K562 (cell line): ENCODE measurements around the gene AAR2. TPM values are rescaled to one million over a fixed set of nuclear protein-coding genes. Genes with fewer than 3 reads are reported as not detected.

Source experiments
- ARNT ChIP-seq, 2 experiments: fragments of 450-650 bp; IDR thresholded peaks; 2 replicates each; pipeline ENCODE4 v1.6.1; 2016; ENCODE audit warnings: mild to moderate bottlenecking in 1 of 2
- CBX2 ChIP-seq: fragments of 200-600 bp; sonication (generic); IDR thresholded peaks from one replicate; pipeline ENCODE4 v1.6.1; 2012; ENCODE audit warnings: mild to moderate bottlenecking, low read length, inconsistent platforms; ENCODE audit not compliant: insufficient read depth, poor library complexity, severe bottlenecking
- CREB1 ChIP-seq, 2 experiments: sonication (generic) in 1 of 2; formaldehyde crosslinking in 1 of 2; IDR thresholded peaks; 2 replicates each; pipeline versions ENCODE4 v1.6.1 to v1.8.0; 2012 to 2022; ENCODE audit warnings: inconsistent platforms in 1 of 2, mild to moderate bottlenecking in 1 of 2, missing genetic modification reagents in 1 of 2, moderate library complexity in 1 of 2
- ESRRA ChIP-seq: fragments of 450-650 bp; IDR thresholded peaks from 2 replicates; pipeline ENCODE4 v1.6.1; 2014; ENCODE audit warnings: low read depth, mild to moderate bottlenecking, moderate library complexity, borderline replicate concordance
- EWSR1 ChIP-seq: fragments of 450-650 bp; IDR thresholded peaks from 2 replicates; pipeline ENCODE4 v1.6.1; 2018; ENCODE audit warnings: borderline replicate concordance, mild to moderate bottlenecking, low read depth, moderate library complexity; ENCODE audit not compliant: partially characterized antibody
- FOXP1 ChIP-seq: sonication (generic); formaldehyde crosslinking; IDR thresholded peaks from 2 replicates; pipeline ENCODE4 v1.8.0; 2022; ENCODE audit warnings: mild to moderate bottlenecking, missing genetic modification reagents
- HDAC3 ChIP-seq: fragments of 450-650 bp; IDR thresholded peaks from 2 replicates; pipeline ENCODE4 v1.6.1; 2018; ENCODE audit warnings: borderline replicate concordance, mild to moderate bottlenecking, moderate library complexity; ENCODE audit not compliant: partially characterized antibody
- MED1 ChIP-seq: sonication (generic); formaldehyde crosslinking; IDR thresholded peaks from 2 replicates; pipeline ENCODE4 v1.8.1; 2023; ENCODE audit warnings: missing genetic modification reagents, borderline replicate concordance
- NCOA2 ChIP-seq, 2 experiments: fragments of 450-650 bp; IDR thresholded peaks; 2 replicates each; pipeline ENCODE4 v1.6.1; 2018; ENCODE audit warnings: mild to moderate bottlenecking in 2 of 2, moderate library complexity in 1 of 2; ENCODE audit not compliant: partially characterized antibody in 2 of 2
- NUFIP1 ChIP-seq: fragments of 450-650 bp; IDR thresholded peaks from 2 replicates; pipeline ENCODE4 v1.6.1; 2018; ENCODE audit not compliant: partially characterized antibody
- PHF20 ChIP-seq: fragments of 450-650 bp; IDR thresholded peaks from 2 replicates; pipeline ENCODE4 v1.6.1; 2018; ENCODE audit not compliant: partially characterized antibody
- SMAD1 ChIP-seq: fragments of 150-350 bp; IDR thresholded peaks from 2 replicates; pipeline ENCODE4 v1.6.1; 2014; ENCODE audit warnings: low read length, low read depth; ENCODE audit not compliant: partially characterized antibody
- SRSF1 ChIP-seq: fragments of 200-400 bp; formaldehyde crosslinking; IDR thresholded peaks from 2 replicates; pipeline ENCODE4 v1.6.1; 2017; ENCODE audit warnings: mild to moderate bottlenecking, low read depth, low read length, moderate library complexity
- polyA plus RNA-seq, 8 experiments: library from polyadenylated mRNA; depleted of rRNA in 4 of 8; stranded (reverse) in 5 of 8; unstranded in 3 of 8; fragments of >200 nt; fragmentation: Nextera tagmentation in 2 of 8; fragmentation: Illumina TruSeq in 1 of 8; extraction: Ambion mirVana in 2 of 8; extraction: Trizol in 1 of 8; gene quantifications; 2 replicates each; pipeline versions ENCODE4 v1.2.1 to v1.2.3, GENCODE V29; 2011 to 2014; ENCODE audit warnings: inconsistent platforms in 1 of 8, missing spikeins in 1 of 8
- total RNA-seq, 7 experiments: library from RNA; depleted of rRNA in 6 of 7; stranded (reverse); fragments of >200 nt in 6 of 7; fragmentation: Illumina TruSeq in 2 of 7; extraction: Trizol in 2 of 7; gene quantifications; 2 replicates each; pipeline versions ENCODE4 v1.2.1 to v1.2.3, GENCODE V29; 2011 to 2021; ENCODE audit warnings: low replicate concordance in 1 of 7
- TF ChIP-seq, protein P1 (sequence below), 2 experiments: fragments of 450-650 bp in 1 of 2; IDR thresholded peaks; 2 replicates each; pipeline ENCODE4 v1.6.1; 2011 to 2017; ENCODE audit warnings: low read depth in 2 of 2, antibody characterized with exemption in 1 of 2, borderline replicate concordance in 1 of 2, low read length in 1 of 2, mild to moderate bottlenecking in 1 of 2, mixed read lengths in 1 of 2; ENCODE audit not compliant: control insufficient read depth in 1 of 2
- TF ChIP-seq, protein P2 (sequence below): fragments of 450-650 bp; IDR thresholded peaks from 2 replicates; pipeline ENCODE4 v1.6.1; 2016; ENCODE audit warnings: antibody characterized with exemption
- TF ChIP-seq, protein P3 (sequence below): fragments of 250-450 bp; sonication (Bioruptor Pico); IDR thresholded peaks from 2 replicates; pipeline ENCODE4 v1.8.0; 2022; ENCODE audit warnings: inconsistent platforms, mild to moderate bottlenecking, moderate library complexity, borderline replicate concordance
- TF ChIP-seq, protein P4 (sequence below): fragments of 250-450 bp; sonication (Bioruptor Pico); IDR thresholded peaks from 2 replicates; pipeline ENCODE4 v1.9.0; 2021; ENCODE audit warnings: mild to moderate bottlenecking, inconsistent platforms

AAR2 gene
- total and polyA plus RNA-seq, 9 of the 15 experiments (the other 6 are each of a cell fraction or from before 2014, with no cell fraction given), result 6.5 to 36.2 (median 24.7) TPM

DNA sequence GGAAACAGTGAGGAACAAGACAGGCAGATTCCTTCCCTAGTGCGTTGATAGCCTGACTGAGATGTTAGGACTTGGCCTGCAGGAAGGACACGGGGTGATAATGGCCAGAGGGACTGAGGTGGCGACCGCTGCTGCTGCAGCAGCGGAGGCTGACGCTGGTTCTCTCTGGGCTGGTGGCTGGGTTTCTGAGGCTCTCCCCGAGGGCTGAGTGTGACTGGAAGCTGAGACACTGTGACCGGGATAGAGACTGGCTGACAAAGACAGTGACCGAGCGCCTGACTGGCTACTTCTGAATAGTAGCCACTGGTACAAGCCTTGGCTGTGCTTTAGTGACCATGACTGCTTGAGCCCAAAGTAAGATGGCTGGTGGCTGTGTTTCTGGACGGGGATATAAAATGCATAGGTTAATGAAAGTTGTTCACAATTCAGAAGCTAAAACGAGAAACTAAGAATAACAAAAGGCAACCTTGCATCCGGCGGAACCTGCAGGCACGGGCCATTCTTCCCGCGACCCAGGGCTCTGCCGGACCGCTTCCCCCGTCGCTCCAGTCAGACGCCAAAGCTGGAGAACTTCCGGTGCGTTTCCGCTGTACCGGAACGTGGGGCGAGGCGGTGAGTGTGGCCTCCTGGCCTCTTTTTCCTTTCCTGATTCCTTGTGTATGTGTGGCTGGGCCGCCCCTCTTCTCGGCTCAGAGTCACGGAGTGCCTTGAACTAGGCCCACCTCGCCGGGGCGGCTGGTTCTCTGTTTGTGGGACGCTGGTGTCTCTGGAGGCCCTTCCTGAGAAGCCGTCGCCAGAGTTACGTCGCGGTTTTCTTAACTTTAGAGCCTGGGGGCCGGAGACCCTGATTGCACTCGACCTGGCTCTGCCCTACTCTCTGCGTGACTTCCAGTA lies at the start of gene AAR2 (continued):
- peak; percentile 61 for TF ChIP-seq HDAC3
- peak; percentile 34; the same call in 1 of the 2 replicates for TF ChIP-seq ESRRA
- TF ChIP-seq MED1 (CRISPR knock-in tag), result no peak
- TF ChIP-seq, protein P1, sequence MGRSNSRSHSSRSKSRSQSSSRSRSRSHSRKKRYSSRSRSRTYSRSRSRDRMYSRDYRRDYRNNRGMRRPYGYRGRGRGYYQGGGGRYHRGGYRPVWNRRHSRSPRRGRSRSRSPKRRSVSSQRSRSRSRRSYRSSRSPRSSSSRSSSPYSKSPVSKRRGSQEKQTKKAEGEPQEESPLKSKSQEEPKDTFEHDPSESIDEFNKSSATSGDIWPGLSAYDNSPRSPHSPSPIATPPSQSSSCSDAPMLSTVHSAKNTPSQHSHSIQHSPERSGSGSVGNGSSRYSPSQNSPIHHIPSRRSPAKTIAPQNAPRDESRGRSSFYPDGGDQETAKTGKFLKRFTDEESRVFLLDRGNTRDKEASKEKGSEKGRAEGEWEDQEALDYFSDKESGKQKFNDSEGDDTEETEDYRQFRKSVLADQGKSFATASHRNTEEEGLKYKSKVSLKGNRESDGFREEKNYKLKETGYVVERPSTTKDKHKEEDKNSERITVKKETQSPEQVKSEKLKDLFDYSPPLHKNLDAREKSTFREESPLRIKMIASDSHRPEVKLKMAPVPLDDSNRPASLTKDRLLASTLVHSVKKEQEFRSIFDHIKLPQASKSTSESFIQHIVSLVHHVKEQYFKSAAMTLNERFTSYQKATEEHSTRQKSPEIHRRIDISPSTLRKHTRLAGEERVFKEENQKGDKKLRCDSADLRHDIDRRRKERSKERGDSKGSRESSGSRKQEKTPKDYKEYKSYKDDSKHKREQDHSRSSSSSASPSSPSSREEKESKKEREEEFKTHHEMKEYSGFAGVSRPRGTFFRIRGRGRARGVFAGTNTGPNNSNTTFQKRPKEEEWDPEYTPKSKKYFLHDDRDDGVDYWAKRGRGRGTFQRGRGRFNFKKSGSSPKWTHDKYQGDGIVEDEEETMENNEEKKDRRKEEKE (IDR thresholded peaks at IDR 0.05; ENCODE audit: borderline replicate concordance in 1 of 2, control insufficient read depth in 1 of 2, low read depth in 2 of 2, low read length in 1 of 2), result peak in 1 of 2 experiments; percentile 95; a peak in 2 of 4 replicates
- 0 out of 2 replicates have a peak, but pooled peaks have one; percentile 31 for TF ChIP-seq CREB1 (IDR thresholded peaks at IDR 0.05)
- peak; percentile 69; the same call in 1 of the 2 replicates for TF ChIP-seq CREB1 (CRISPR knock-in tag; IDR thresholded peaks at IDR 0.05)
- no peak for TF ChIP-seq NUFIP1
- TF ChIP-seq FOXP1 (CRISPR knock-in tag), result peak; percentile 58
- TF ChIP-seq CBX2, result no peak
- TF ChIP-seq, protein P2, sequence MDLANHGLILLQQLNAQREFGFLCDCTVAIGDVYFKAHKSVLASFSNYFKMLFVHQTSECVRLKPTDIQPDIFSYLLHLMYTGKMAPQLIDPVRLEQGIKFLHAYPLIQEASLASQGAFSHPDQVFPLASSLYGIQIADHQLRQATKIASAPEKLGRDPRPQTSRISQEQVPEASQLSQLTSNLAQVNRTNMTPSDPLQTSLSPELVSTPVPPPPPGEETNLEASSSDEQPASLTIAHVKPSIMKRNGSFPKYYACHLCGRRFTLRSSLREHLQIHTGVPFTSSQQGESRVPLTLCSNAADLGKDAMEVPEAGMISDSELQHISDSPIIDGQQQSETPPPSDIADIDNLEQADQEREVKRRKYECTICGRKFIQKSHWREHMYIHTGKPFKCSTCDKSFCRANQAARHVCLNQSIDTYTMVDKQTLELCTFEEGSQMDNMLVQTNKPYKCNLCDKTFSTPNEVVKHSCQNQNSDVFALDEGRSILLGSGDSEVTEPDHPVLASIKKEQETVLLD, result 0 out of 2 replicates have a peak, but pooled peaks have one; percentile 41
- no peak for TF ChIP-seq NCOA2 (IDR thresholded peaks at IDR 0.05; ENCODE audit: partially characterized antibody in 2 of 2)
- no peak for TF ChIP-seq SRSF1
- TF ChIP-seq SMAD1, result peak; percentile 61
- TF ChIP-seq PHF20, result peak; percentile 99
- TF ChIP-seq, protein P3, sequence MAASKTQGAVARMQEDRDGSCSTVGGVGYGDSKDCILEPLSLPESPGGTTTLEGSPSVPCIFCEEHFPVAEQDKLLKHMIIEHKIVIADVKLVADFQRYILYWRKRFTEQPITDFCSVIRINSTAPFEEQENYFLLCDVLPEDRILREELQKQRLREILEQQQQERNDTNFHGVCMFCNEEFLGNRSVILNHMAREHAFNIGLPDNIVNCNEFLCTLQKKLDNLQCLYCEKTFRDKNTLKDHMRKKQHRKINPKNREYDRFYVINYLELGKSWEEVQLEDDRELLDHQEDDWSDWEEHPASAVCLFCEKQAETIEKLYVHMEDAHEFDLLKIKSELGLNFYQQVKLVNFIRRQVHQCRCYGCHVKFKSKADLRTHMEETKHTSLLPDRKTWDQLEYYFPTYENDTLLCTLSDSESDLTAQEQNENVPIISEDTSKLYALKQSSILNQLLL, result no peak
- TF ChIP-seq ARNT (IDR thresholded peaks at IDR 0.05), result 0 out of 4 replicates have a peak, but pooled peaks of 1 of the 2 experiments have one; percentile 46
- TF ChIP-seq EWSR1, result no peak
- TF ChIP-seq, protein P4, sequence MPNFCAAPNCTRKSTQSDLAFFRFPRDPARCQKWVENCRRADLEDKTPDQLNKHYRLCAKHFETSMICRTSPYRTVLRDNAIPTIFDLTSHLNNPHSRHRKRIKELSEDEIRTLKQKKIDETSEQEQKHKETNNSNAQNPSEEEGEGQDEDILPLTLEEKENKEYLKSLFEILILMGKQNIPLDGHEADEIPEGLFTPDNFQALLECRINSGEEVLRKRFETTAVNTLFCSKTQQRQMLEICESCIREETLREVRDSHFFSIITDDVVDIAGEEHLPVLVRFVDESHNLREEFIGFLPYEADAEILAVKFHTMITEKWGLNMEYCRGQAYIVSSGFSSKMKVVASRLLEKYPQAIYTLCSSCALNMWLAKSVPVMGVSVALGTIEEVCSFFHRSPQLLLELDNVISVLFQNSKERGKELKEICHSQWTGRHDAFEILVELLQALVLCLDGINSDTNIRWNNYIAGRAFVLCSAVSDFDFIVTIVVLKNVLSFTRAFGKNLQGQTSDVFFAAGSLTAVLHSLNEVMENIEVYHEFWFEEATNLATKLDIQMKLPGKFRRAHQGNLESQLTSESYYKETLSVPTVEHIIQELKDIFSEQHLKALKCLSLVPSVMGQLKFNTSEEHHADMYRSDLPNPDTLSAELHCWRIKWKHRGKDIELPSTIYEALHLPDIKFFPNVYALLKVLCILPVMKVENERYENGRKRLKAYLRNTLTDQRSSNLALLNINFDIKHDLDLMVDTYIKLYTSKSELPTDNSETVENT (CRISPR knock-in tag), result peak; percentile 49; the same call in 1 of the 2 replicates
